Adrenal gland (tissue), 5 donors: ENCODE measurements around the gene GBGT1.

ENCODE experiments used
- POLR2A ChIP-seq, 2 donors: fragments of 450-650 bp; IDR thresholded peaks; one replicate each; pipeline ENCODE4 v1.6.1; 2017; ENCODE audit warnings: antibody characterized with exemption in 2 of 2, mild to moderate bottlenecking in 2 of 2, moderate library complexity in 1 of 2
- TF ChIP-seq, protein P1 (sequence below), 6 experiments: fragments of 450-650 bp in 4 of 6; fragments of 200-600 bp in 2 of 6; sonication (generic) in 1 of 6; IDR thresholded peaks; 1 replicate in 5 of 6; 2 replicates in 1 of 6; pipeline versions ENCODE4 v1.5.1 to v1.8.0; 2016 to 2021; ENCODE audit warnings: antibody characterized with exemption in 6 of 6, mild to moderate bottlenecking in 2 of 6, moderate library complexity in 1 of 6
- donor health status: DM: no; HTN: no; CAD: no.

DNA sequence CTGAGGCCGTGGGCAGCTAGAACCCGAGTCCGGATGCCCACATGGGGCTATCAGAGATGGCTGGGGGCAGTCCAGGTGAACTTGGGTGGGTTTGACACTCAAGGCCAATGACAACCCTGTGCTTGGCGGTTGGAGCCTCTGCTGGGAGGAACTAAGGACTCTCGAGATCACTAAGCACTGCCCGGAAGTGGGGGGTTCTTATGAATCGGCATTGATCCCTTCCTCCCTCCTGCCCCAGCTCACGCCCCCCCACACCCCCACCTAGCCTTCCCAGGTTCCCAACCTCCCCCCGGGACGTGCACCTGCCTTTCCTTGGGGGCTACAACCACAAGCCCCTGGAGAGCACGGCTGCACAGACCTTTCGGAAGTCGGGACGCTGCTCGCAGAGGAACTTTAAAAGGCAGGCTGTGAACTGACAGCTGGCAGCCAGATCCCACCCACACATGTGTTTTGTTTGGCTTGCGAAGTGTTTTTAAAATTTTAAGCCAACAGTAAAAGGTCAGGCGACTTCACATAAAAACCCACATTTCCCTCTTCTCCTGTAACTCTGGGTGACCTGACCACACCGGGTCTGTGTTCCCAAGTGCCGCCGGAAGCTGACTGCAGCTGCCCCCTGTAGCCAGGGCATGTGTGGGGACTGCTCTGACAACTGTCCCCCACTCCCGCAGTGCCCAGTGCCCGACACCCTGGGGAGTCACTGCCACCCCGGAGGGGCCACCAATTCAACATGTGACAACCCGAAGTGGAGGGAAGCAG lies 37.6 kb downstream of the GBGT1 start:
- TF ChIP-seq POLR2A (IDR thresholded peaks at IDR 0.05) = no peak
- TF ChIP-seq, protein P1, sequence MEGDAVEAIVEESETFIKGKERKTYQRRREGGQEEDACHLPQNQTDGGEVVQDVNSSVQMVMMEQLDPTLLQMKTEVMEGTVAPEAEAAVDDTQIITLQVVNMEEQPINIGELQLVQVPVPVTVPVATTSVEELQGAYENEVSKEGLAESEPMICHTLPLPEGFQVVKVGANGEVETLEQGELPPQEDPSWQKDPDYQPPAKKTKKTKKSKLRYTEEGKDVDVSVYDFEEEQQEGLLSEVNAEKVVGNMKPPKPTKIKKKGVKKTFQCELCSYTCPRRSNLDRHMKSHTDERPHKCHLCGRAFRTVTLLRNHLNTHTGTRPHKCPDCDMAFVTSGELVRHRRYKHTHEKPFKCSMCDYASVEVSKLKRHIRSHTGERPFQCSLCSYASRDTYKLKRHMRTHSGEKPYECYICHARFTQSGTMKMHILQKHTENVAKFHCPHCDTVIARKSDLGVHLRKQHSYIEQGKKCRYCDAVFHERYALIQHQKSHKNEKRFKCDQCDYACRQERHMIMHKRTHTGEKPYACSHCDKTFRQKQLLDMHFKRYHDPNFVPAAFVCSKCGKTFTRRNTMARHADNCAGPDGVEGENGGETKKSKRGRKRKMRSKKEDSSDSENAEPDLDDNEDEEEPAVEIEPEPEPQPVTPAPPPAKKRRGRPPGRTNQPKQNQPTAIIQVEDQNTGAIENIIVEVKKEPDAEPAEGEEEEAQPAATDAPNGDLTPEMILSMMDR (IDR thresholded peaks at IDR 0.05) = no peak
